AG04449 (cell line): ENCODE data around the gene SPATA21.

ENCODE experiments used
- CTCF ChIA-PET: fragments of 350-600 bp; formaldehyde crosslinking; extraction: SDS; loops from one replicate; lab custom pipeline; 2021; ENCODE audit warnings: antibody characterized with exemption; lab: Yijun Ruan, JAX
- POLR2A ChIA-PET: fragments of 400-600, 350-600 bp; formaldehyde crosslinking; extraction: SDS; loops from one replicate; lab custom pipeline; 2020; ENCODE audit warnings: antibody characterized with exemption, inconsistent platforms; lab: Yijun Ruan, JAX
- DNase-seq: peaks from one replicate; pipeline ENCODE4 v3.0.0-alpha.2; 2010; ENCODE audit warnings: low read depth, low spot score
- H3K4me3 ChIP-seq: 2 replicates; pipeline ENCODE4 v1.5.1; 2011; ENCODE audit warnings: low read depth, mild to moderate bottlenecking, control low read depth, low read length
- CTCF ChIP-seq: IDR thresholded peaks from one replicate; pipeline ENCODE4 v1.5.1; 2011; ENCODE audit warnings: mild to moderate bottlenecking, moderate library complexity, low read length, control low read depth, inconsistent platforms; ENCODE audit not compliant: insufficient read depth; ENCODE audit errors: missing control alignments

SPATA21 gene

GRCh38 chr1:16434501-16434900 is 2.7 kb downstream of the SPATA21 start:
- DNase-seq: no peak
- ChIA-PET CTCF (interaction anchor here (0.9 to 1.0 kb wide), 2 partner anchors 9 to 70 kb away, joined by 3 read pairs; no protein-coding TSS in a partner anchor), POLR2A (no interaction called here)
- TF ChIP-seq CTCF: no peak
- H3K4me3 ChIP-seq: no peak overlapping the region

GRCh38 chr1:16434007-16434406 is 3.2 kb downstream of the SPATA21 start:
- no peak for DNase-seq
- no peak overlapping the region for H3K4me3 ChIP-seq
- ChIA-PET POLR2A (no interaction called here), CTCF (interaction anchor here (1.0 to 1.1 kb wide), 2 partner anchors 9 to 16 kb away, joined by 3 to 5 read pairs; no protein-coding TSS in a partner anchor)
- TF ChIP-seq CTCF: no peak

GRCh38 chr1:16433030-16433429 is 4.2 kb downstream of the SPATA21 start:
- ChIA-PET POLR2A (interaction anchor here (0.6 kb wide), 1 partner anchor 553 kb away, joined by 3 read pairs; no protein-coding TSS in a partner anchor), CTCF (interaction anchor here (1.1 kb wide), 1 partner anchor 15 kb away, joined by 5 read pairs; no protein-coding TSS in a partner anchor)
- no peak for DNase-seq
- no peak overlapping the region for H3K4me3 ChIP-seq
- no peak for TF ChIP-seq CTCF

- CTCF ChIA-PET: interaction anchor here (2.5 kb wide), 1 partner anchor 10 kb away, joined by 20 read pairs; the partner anchor contains the start of gene NECAP2
- POLR2A ChIA-PET: no interaction called here
- TF ChIP-seq CTCF: no peak
- no peak for DNase-seq
- no peak overlapping the region for H3K4me3 ChIP-seq
Measured at GRCh38 chr1:16430606-16431005, 6.6 kb downstream of the SPATA21 start.

GRCh38 chr1:16425125-16426025 is 11.8 kb downstream of the SPATA21 start:
- H3K4me3 ChIP-seq: no peak overlapping the region
- POLR2A ChIA-PET: no interaction called here
- no peak for TF ChIP-seq CTCF
- CTCF ChIA-PET: interaction anchor here (1.0 to 4.6 kb wide), 3 partner anchors 9 to 15 kb away, joined by 3 to 28 read pairs (median 3); partner anchors contain the start of gene NECAP2
- DNase-seq: no peak

- TF ChIP-seq CTCF: no peak
- no peak for DNase-seq
- ChIA-PET POLR2A (no interaction called here), CTCF (interaction anchor here (4.6 kb wide), 1 partner anchor 18 kb away, joined by 28 read pairs; the partner anchor contains the start of gene NECAP2)
- no peak overlapping the region for H3K4me3 ChIP-seq
Measured at GRCh38 chr1:16422041-16422440, 15.2 kb downstream of the SPATA21 start.
